GM12864 (cell line): ENCODE results near the gene DIS3L.
"Not testable (repeated sequence)": the region's sequence is repeated elsewhere in the genome, so short reads cannot be mapped to it uniquely, and the experiment has no call there.

ENCODE experiments used
- DNase-seq: peaks from one replicate; pipeline ENCODE4 v3.0.0-alpha.2; 2011; ENCODE audit warnings: low read depth
- H3K4me3 ChIP-seq: 2 replicates; pipeline ENCODE4 v1.5.1; 2011; ENCODE audit warnings: mild to moderate bottlenecking, low read depth, low read length, control low read depth
- TF ChIP-seq, protein P1 (sequence below): IDR thresholded peaks from 2 replicates; pipeline ENCODE4 v1.5.1; 2011; ENCODE audit warnings: low read depth, mild to moderate bottlenecking, moderate library complexity, low read length, control low read depth, inconsistent platforms; ENCODE audit errors: missing control alignments

Gene DIS3L

DNA sequence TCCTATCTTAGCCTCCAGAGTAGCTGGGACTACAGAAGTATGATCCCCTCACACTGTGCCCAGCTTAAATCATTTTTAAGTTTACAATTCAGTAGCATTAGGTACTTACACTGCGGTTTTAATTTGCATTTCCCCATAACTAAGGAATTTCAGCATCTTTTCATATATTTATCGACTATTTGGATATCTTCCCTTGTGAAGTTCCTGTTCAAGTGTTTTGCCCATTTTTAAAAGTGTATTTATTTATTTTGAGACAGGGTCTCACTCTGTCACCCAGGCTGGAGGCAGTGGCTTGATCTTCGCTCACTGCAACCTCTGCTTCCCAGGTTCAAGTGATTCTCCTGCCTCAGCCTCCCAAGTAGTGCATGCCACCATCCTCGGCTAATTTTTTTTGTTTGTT is 80.8 kb downstream of the DIS3L start:
- no peak for DNase-seq
- no peak overlapping the region for H3K4me3 ChIP-seq
- TF ChIP-seq, protein P1, sequence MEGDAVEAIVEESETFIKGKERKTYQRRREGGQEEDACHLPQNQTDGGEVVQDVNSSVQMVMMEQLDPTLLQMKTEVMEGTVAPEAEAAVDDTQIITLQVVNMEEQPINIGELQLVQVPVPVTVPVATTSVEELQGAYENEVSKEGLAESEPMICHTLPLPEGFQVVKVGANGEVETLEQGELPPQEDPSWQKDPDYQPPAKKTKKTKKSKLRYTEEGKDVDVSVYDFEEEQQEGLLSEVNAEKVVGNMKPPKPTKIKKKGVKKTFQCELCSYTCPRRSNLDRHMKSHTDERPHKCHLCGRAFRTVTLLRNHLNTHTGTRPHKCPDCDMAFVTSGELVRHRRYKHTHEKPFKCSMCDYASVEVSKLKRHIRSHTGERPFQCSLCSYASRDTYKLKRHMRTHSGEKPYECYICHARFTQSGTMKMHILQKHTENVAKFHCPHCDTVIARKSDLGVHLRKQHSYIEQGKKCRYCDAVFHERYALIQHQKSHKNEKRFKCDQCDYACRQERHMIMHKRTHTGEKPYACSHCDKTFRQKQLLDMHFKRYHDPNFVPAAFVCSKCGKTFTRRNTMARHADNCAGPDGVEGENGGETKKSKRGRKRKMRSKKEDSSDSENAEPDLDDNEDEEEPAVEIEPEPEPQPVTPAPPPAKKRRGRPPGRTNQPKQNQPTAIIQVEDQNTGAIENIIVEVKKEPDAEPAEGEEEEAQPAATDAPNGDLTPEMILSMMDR = no peak

DNA sequence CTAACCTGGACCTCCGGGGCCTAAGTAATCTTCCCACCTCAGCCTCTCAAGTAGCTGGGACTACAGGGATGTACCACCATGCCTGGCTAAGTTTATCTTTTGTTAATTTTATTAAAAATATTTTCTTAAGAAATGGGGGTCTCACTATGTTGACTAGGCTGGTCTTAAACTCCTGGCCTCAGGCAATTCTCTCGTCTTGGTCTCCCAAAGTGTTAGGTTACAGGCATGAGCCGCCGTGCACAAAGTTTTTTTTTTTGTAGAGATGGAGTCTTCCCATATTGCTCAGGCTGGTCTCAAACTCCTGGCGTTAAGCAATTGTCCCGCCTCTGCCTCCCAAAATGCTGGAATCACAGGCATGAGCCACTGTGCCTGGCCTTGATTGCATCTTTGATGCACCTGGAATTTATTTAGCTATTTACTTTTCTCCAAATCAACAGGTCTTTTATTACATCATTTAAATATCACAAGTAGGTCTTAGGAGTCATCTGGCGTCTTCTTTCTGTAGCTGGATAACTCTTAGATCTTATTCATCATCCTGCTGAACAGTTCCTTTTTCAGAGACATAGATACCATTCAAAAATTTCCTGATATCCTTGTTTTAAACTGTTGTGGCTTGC is 85.6 kb downstream of the DIS3L start:
- H3K4me3 ChIP-seq = no peak overlapping the region
- DNase-seq = no peak
- TF ChIP-seq, protein P1 = no peak

DNA sequence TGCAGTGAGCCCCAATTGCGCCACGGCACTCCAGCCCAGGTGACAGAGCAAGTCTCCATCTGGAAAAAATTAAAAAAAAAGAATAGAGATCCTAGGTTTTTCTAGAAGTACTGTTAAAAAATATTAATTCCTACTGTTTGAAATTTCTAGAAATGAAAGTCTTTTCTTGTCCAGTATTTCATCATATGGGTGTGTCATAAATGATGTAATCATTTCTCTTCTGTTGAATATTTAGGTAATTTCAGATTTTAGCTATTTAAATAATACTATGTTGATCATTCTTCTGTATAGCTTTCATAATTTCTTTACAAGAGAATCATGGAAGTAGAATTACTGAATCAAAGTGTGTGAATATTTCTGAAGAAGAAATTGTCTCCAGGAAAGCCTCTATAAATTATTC is 88.0 kb downstream of the DIS3L start:
- H3K4me3 ChIP-seq, DNase-seq: not testable (repeated sequence)
